GM15510 (cell line): Measurements from ENCODE around the gene MT1HL1.

Experiments
- POLR2A ChIP-seq: IDR thresholded peaks from 3 replicates; pipeline ENCODE4 v1.6.1; 2011; ENCODE audit warnings: borderline replicate concordance; ENCODE audit not compliant: insufficient read length; ENCODE audit errors: extremely low read depth

MT1HL1 gene

DNA sequence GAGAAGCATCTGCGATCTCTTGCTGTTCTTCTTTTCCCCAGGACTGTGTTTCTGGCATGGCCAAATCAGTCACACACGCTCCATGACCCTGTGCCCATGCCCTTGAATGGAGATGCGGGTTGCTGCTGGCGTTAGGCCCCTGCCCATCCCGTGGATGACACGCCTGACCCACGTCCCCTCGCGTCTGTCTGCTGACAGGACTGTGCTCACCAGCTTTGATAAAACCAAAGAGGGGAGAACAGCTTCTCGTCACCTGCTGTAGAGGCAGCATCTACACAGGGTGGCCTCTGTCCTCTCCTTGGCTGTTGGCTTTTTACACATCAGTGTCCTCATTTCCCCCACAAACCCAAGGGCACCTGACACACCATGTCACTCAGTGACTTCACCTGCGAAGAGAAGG lies 6.9 kb downstream of the MT1HL1 start:
- TF ChIP-seq POLR2A = no peak

DNA sequence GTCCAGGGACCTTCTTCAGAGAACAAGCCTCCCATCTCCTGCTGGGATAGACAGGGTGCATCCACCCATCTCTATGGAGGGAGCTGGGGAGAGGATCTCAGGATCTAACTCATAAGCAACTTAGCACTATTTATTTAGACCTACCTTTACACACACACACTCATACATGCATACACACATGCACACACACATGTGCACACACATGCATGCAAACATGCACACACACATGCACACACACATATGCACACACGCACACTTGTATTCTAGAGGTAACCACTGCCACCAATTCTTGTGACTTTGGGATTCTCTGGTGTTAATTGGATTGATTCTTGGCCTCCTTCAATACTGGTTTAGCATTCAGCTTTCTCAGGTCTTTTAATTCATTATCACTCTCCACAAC lies 9.8 kb downstream of the MT1HL1 start:
- TF ChIP-seq POLR2A = no peak

DNA sequence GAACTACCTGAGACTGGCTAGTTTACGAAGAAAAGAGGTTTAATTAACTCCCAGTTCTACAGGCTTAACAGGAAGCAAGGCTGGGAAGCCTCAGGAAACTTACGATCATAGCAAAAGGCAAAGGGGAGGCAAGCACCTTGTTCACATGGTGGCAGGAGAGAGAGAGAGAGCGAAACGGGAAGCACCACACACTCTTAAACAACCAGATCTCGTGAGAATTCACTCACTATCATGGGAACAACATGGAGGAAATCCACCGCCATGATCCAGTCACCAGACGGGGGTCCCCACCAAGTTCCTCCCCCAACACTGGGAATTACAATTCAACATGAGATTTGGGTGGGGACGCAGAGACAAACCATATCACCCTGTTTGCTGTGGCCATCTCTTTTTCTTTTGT lies 11.8 kb downstream of the MT1HL1 start:
- TF ChIP-seq POLR2A = no peak

DNA sequence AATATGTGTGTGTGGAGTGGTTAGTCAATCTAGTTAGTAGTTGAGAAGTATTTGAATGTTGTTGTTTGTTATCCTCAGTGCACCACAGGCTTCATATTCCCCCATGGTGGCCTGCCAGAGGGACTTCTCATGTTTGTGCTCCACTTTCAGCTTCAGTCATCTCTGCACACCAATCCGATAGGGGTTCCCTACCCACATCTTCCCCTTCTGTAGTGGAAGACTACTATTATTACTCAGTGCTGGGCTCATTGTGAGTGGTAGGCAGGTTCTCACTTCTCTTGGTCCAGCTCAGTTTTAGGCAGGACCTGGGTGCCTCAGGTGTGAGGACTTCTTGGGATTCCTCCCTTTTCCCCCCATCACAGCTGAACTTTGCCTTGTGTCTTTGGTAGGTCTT lies 14.2 kb downstream of the MT1HL1 start:
- TF ChIP-seq POLR2A = no peak

DNA sequence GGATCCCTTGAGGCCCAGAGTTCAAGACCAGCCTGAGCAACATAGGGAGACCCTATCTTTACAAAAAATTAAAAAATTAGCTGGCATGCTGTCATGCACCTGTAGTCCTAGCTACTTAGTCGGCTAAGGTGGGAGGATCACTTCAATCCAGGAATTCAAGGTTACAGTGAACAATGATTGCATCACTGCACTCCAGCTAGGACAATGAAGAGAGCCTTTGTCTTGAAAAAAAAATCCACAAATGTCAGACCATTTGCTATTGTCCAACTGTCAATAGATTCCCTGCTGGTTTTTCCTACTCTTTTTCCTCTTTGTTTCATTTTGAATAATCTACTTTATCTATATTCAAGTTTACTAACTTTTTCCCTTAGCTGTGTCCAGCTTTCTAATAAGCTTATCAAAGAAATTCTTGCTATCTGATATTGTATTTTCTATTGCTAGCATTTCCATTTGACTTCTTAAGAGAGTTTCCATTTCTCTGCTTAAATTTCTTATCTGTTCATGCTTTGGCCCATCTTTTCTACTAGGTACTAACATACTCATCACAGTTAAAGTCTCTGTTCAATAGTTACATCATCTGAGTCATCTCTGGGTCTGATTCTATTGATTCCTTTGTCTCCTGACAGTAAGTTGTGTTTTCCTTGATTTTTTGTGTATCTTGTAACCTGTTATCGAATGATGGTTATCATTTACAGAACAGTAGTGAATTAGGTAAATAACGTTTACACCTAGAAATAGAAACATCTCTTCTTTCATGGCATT lies 14.8 kb downstream of the MT1HL1 start:
- no peak for TF ChIP-seq POLR2A

DNA sequence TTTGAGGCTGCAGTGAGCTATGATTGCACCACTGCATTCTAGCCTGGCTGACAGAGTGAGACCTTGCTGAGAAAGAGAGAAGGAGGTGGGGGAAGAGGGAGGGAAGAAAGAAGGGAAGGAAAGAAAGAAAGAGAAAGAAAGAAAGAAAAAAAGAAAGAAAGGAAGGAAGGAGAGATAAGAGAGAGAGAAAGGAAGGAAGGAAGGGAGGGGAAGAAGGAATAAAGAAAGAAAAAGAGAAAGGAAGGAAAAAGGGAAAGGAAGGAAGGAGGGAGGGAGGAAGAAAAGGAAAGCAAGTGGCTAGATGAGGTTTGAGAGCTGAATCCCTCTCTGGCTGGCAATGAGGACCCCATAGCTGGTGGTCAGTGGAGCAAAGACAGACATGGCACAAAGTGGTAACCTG lies 20.4 kb downstream of the MT1HL1 start:
- no peak for TF ChIP-seq POLR2A

DNA sequence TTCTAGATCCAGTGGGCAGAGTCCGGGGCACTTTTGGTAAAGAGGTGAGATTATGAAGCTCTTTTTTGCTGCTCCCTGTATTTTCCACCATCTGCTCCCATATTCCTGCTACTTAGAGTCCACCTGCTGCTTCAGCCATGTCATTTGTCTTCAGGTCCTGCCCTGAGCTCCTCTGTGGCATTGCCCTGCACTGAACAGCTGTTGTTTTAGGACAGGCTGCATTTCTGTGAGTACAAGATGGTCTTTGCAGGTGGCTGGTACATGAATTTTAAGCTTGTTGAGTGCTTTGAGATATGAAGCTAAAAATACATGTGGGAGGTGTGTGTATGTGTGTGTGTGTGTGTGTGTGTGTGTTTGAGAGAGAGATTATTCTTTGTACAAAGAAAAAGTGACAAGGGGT lies 21.9 kb downstream of the MT1HL1 start:
- TF ChIP-seq POLR2A = no peak

DNA sequence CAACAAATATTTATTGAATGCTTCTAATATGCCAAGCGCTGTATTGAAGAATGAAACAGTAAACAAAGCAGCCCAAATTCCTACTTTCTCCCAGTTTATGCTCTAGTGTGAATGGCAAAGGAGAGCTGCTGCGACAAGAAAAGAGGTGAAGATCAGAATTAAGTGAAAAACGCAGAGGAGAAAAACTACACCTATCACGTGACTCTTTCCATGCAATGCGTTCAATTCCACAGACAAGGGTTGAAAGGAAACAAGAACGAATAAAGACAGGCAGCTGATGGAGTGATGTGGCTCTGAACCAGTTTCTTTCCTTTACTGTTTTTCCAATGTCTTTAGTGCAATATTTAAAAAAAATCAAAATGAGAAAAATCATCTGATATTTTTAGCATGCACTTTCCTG lies 23.6 kb downstream of the MT1HL1 start:
- no peak for TF ChIP-seq POLR2A

DNA sequence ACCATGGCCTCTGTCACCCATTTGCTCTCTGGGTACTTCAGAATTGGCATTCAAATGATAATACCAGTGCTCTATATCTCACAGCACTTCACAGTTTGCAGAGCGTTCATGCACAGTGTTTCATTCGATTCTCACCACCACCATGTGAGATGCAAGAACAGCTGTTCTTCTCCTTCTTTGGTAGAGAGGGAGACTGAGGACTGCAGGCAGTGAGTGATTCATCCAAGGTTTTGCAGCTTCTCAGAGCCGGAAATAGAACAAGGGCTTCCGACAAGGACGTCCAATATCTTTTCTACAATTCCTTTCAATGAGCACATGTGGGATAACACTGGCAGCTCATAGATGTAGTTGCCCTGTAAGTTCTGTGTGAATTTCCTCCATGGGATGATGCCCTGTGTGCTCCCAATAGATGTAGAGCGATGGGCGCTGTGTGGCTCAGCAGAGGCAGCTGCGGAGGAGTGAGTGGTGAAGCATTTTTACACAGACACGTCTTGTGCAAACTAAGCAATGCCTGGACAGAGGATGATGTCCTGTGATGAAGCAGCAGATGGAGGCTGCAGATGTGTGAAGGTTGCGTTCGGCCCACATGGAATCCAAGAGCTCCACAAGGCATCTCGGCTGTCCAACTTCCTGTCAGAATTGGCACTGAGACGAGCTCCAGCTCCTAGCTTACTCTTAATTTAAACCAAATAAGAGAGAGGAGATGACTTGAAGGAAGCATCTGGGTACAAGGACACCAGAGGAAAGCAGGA lies 24.9 kb downstream of the MT1HL1 start:
- no peak for TF ChIP-seq POLR2A

DNA sequence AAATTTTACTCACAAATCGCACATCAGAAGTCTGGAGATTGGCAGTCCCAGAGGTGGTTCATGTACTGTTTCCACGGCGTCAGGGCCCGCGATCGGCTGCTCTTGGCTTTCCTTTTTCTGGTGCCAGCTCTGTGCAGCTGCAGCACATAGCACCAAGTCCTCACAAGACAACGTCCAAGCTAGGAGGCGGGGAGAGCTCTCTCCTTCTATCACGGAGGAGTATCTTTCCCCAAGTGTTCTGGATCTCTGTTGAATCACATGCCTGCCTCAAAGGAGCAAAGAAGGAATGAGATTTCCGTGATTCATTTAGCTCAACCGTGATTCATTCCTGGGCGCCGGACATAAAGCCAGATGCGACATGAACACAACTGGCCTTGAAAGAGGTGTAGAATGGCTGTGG lies 25.5 kb downstream of the MT1HL1 start:
- TF ChIP-seq POLR2A = no peak

DNA sequence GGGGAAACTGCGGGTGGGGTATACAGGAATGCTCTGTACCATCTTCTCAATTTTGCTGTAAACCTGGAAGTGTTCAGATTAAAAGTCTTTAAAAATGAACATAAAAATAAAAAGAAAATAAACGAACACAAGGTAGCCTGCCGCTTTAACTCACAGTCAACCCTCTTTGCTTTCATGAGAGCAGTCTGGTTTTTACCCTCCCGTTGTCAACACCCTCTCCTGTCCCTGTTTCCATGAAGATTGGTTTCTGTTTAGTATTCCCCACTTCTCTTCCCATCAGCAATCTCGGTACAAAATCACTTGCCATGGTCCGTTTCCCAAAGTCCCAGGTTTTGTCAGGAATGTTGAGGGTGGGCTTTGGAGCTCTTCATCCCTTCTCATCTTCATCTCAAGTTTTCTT lies 28.8 kb downstream of the MT1HL1 start:
- no peak for TF ChIP-seq POLR2A

DNA sequence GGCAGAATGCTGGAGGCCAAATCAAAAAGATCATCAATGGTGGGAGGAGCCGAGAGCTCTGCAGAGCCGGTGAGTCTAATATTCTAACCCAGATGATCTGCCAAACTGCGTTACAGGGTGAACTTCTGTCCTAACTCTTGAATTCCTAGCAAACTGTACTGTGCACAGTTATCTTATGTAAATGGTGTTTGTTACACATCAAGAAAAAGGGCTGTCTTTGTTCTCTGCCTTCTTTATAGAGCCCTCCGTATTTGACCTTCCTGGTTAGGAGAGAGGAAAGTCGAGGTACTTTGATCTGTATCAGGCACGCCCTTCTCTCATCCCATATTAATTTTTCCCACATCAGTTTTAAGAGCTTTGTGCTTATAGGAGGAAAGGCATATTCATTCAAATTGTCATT lies 37.6 kb downstream of the MT1HL1 start:
- no peak for TF ChIP-seq POLR2A

DNA sequence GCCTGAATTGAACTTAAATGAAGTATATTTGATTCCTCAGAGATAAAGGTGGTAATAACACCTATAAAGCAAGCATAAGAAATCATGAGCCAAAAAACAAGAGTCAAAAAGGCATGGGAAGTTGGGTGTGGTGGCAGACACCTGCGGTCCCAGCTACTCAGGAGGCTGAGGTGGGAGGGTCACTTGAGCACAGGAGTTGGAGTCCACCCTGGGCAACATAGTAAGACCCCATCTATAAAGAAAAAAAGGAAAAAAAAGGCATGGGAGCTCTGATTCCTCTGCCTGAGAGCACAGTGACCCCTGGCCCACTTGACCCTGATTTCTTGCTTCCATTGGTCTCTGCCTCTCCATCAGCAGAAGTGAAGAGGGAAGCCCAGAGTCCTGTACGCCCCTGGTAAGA lies 40.3 kb downstream of the MT1HL1 start:
- no peak for TF ChIP-seq POLR2A

DNA sequence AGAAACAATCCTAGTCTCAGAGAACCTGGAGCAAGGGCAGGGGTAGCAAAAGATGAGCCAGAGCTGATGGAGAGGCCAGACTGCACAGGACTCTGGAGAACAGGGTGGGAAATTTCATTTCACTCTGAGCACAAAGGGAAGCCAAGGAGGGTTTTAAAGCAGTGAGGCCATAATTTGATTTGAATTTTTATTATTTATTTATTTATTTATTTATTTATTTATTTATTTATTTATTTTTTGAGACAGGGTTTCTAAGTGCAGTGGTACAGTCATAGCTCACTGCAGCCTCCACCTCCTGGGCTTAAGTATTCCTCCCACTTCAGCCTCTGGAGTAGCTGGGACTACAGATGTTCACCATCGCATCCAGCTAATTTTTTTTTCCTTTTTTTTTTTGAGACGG lies 45.1 kb downstream of the MT1HL1 start:
- TF ChIP-seq POLR2A = no peak

DNA sequence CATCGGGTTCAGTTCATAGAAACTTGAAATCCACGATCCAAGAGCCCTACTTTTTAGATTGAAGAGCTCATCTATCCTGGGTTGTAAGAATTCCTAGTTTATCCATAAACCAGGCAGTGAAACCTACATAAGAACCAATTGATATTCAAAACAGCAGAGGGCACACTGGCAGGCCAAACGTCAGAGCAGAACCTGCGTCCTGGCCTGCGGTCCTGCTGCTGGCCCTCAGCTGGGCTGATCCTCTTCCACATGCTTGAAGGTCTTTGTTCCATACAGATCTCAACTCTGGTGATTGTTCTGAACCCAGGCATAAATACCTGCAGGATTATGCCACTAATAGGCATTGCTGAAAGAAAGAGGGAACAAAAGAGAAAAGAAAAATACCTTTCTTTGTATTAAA lies 47.0 kb downstream of the MT1HL1 start:
- no peak for TF ChIP-seq POLR2A
